Stimulated activated CD8-positive, alpha-beta memory T cell treated with anti-CD3 and anti-CD28 coated beads, Interleukin-12 subunit alpha, Interleukin-12 subunit beta, amount 100 ng/mL, for 4 hours (primary cell): Measurements from ENCODE around the gene MAGI1.
"Not testable (repeated sequence)": the region's sequence is repeated elsewhere in the genome, so short reads cannot be mapped to it uniquely, and the experiment has no call there.

Source experiments
- DNase-seq: peaks from one replicate; pipeline ENCODE4 v3.0.0-alpha.2; 2020; ENCODE audit warnings: low read depth

Gene MAGI1

DNA sequence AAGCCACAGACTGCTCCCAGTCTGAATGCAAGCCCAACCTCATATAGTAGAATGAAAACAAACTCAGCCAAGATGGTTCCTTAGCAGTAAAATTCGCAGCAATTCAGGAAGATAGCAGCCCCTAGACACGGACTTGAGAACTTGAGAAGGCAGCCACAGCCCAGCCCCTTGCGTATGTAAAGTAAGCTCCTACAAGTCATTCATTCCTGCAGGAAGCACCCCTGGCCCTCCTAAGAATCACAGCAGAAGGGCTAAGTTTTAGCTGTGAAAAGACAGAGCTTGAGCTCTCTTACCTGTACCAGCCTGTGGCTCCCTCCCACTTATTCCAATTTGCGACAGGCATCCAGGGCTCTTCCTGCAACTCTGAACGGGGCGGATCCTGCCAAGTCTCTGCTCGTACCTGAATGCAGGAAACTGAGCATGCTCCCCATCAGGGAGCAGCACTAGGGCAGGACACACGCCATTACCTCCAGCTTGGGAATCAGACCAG, 136.4 kb downstream of the MAGI1 start:
- DNase-seq = no peak

DNA sequence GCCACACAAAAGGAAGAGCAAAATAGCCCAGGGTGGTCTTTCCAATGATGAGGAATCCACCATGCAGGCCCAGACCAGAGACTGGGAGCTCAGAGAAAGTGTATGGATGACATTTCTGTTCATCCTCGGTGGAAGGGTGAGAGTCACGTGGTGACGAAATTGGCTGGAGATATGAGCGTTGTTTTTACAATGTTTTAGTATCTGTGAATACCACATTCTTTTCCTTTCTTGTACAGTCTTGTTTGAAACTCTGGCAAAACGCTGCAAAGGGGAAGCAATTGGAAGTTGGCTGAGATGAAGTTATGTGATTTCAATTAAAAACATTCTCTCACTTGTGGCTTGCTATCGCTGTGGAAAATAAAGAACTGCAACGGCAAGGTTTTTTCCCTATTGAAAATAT, 137.5 kb downstream of the MAGI1 start:
- no peak for DNase-seq

DNA sequence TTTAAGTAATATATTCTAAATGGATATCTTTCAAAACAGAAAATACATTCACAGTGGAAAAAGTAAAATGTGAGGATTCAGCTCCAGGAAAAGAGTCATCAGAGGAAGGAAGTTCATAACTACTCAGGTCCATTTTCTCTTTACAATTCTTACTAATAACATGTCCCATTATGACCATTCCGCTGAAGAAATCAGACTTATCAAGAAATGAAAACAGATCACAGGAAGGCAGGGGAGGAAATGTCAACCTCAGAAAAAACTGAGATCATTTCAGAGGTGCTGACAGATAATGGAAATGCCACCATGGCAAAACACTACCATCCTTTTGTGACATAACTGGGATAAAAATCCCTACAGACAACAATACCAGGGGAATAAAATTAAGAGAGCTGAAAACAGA, 139.5 kb downstream of the MAGI1 start:
- no peak for DNase-seq

DNA sequence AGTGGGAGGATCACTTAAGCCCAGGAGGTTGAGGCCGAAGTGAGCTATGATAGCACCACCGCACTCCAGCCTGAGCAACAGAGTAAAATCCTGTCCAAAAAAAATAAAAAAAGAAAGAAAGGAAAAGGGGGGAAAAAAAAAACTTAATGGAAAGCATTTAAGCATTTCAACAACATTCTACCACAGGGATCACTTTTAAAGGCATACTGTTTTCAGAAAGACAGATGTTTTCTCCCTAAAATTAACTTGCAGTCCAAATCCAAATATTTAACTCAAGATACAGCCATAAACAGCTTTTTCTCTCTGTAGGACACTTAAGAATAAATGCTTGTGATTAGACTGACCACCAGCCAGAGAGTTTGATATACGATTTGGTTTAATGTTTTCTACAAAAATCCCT, 141.0 kb downstream of the MAGI1 start:
- no peak for DNase-seq

DNA sequence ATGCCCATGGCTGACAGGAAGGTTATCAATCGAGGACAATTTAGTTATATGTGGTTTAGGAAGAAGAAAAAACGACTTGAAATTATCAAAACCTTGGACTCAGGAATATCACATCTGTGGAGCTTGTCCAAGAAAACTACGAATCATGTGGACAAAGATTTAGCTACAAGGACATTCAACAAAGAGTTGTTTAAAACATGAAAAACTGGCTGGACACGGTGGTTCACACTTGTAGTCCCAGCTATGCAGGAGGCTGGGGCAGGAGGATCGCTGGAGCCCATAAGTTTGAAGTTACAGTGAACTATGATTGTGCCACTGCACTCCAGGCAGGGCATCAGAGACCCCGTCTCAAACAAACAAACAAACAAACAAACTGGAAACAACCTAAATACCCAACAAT, 142.4 kb downstream of the MAGI1 start:
- no peak for DNase-seq

DNA sequence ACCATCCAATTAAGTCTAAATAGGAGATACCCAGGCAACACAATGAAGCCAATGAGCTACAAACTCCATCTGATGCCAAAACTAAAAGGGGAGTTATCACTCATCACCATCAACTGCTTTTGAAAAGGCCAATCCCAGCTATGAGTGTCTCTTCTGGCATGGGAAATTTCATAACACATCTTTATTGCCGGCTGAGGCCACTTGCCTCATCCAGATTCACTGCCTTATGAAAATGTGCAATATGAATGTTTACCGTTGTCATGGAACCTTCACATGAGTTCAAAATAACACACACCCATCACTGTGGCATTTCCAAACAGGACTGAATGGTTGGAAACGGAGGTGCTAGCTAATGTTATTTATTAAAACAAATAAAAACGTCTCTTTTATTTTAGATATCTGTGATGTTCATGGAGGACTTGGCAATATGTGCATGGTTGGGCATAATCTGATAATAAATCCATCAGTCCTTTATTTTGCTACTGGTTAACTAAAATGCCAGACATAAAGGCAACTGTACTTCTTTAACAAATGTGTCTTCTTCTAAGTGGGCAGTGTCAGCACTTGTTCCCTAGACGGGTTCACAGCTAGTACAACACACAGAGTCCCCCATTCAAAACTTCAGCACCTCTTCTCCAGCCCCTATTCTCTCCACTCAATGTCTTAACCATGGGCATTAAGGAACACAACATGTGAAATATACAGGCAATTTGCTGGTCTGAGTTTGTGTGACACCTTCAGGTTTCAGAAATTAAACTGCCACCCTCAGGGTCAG, 143.9 kb downstream of the MAGI1 start:
- no peak for DNase-seq

DNA sequence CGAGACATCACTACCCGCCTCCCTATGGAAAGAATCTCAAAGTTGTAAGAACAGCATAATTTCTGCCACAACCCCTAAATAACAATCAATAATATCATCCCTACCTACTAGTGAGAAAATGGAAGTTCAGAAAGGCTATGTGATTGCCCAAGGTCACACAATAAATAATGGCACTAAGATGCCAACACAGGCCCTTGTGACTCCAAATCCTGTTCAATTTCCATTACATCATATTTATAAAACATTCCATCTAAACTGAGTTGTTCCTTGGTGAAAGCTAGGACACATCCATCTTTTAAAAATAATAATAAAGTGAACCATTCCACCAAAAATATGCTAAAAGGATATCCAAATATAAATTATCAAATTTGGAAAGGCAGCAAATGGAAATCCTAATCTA, 144.6 kb downstream of the MAGI1 start:
- no peak for DNase-seq

DNA sequence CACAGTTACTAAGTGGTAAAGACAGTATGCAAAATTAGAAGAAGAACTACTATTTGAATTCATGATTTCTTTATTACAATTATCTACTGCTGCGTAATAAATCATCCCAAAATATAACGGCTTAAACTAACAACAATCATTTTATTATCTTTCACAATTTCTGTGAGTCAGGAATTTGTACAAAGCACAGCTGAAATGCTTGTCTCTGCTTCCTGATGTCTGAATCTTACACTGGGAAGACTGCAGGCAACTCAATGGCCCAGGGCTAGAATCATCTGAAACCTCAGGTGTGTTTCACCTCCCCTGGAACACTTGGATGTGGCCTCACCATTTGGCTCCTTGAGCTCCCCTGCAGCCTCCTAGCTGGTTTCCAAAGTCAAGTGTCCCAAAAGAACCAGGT, 145.1 kb downstream of the MAGI1 start:
- DNase-seq = no peak

DNA sequence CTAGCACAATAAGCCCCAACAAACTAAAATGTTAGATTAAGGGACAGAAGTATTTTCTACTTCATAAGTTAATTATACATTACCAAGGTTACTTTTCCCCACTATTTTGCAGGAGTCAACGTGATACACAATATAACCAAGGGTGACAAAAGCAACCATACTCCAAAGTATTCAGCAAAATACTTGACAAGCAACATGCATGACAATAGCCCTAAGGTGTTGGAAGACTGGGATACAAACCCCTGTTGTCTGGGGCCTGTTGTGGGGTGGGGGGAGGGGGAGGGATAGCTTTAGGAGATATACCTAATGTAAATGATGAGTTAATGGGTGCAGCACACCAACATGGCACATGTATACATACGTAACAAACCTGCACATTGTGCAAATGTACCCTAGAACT, 147.2 kb downstream of the MAGI1 start:
- DNase-seq = not testable (repeated sequence)

DNA sequence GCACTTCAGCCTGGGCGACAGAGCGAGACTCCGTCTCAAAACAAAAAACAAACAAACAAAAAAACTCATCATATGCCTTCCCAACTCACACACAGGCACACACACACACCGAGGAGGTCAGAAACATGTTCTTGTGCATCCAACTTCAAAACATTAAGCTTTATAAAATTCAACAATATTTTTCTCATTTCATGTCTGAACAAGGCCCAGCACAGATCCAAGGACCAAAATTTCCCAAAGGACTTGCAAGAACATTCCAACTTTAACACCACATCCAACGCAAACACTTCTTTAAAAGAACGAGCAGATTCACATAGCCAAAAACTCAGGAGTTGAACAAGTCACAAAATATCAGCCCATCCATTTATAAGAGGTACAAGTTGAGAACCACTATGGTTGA, 148.4 kb downstream of the MAGI1 start:
- no peak for DNase-seq

DNA sequence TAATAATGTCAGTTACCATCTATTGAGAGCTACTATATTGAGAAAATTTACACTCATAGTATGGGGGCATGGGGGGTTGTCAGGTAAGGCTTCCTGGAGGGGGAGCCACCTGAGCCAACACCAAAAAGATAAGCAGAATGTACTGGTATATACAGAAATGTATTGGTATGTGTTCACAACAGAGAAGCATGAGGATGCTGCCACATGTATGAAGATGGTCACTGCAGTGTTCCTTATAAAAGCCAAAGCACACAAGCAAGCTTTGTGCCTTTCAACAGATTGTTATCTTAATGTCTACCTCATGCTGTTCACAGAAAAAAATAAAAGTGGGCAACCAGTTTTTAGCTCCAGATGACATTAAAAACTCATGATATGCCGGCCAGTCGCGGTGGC, 149.0 kb downstream of the MAGI1 start:
- DNase-seq = no peak

DNA sequence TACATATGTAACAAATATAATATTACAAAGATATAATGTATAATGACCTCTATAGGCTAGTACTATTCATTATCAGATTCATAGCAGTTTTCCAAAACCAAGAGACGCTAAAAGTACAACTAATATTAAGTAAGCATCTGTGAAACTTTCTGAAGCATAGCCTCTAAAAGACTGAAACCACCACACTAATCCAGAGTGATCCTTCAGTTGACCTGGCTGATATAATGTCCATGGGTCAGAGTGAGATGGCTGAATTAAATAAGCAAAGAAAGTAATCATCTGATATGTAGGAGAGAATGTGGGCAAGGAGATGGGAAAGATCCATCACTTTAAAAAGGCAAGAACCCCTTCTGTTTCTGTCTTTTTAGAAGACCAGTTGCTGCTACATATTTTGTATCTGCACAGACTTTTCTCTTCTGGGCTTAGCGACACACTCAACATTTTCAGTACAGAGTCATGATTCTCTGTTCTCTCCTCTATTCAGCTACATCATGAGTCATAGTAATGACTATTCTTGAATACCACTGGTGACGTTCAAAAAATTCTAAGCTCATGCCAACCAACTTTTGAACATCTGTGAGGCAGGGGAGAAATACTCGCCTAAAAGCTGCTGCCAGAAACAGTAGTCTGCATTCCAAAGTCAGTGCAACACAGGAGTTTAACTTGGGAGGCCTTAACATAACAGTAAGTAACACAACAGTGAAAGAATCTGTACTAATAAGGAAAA, 149.6 kb downstream of the MAGI1 start:
- no peak for DNase-seq

DNA sequence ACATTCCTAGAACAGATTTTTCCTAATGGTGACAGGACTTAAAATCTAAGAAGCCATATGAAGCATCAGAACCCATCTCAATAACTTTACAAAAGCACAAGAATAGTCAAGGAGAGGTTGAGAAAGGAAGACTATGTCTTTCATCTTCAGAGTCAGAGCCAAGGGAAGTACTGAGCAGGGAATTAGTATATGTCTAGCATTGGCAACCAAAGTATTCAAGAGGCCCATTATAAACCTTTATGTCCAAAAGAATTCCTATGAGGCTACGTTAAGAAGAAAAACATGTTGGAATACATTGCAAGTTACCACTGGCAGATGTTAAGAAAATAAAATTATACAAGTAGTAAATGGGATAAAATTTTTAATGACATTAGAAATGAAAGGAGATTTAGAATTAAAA, 150.5 kb downstream of the MAGI1 start:
- DNase-seq = no peak

DNA sequence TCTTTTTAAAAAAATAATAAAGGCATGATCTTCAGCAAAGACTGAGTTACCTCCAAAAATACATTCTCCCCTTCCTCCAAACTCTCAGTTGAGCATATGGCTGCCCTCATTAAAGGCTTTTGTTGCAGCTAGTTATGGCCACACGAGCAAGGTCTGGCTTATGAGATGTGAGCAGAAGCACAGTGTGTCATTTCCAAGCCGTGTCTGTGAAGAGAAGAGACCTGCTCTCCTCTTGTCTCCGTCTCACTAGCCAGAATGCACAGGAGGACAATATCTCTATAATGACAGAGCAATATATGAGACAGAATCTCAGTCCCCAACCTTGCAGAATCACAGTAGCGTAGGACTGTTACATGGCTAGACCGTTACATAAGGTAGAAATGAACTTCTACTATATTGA, 152.3 kb downstream of the MAGI1 start:
- DNase-seq = no peak

DNA sequence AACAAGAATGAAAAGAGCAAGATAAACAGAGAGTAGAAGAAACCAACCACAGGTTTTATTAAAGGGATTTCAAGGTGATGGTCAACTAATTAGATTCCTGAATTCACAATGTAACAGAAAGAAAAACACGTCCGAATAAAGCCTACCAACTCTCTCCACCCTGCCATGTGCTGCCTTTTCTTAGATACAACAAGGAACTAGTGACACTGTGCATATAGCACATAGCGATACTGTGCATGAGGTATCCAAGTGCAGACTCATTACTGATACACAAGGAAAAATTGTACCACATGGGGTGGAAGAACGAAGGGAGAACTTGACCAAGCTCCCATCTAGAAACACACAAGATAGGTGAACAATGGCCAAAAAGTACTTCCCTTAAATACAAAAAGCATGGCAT, 154.6 kb downstream of the MAGI1 start:
- no peak for DNase-seq

DNA sequence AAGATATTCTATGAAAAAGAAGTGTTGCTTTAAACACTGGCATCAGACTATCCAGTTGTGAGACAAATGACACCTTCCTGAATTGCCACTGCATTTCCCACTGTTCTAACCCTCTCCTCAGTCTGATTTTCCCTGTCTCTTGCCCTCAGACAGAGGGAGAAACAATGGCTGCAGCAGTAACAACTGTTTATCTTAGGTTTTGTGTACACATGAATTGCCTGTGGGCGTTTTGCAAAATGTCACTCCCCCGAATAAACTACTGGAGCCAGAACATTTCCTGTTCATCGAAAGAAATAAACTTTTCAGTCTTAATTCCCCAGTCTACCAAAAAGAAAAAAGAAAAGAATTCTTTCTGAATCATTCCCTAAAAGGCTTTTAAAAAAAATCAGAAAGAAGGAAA, 155.1 kb downstream of the MAGI1 start:
- DNase-seq = no peak

DNA sequence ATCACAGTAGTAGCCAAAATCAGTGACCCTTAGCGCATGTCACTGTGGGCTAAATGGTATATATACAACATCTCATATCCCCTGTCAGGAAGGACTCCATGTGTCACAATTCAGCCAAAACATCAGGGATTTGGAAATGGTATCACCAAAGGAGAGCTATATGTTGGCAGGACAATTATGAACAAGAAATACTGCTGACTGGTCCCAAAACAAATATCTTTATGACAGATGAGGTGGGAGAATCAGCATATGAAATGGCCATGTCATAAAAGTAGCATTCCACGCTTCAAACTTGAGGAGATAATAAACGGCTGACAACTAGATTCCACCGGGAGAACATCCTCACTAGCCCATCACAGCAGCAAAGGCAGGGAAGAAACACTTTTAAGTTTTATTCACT, 158.4 kb downstream of the MAGI1 start:
- DNase-seq = no peak

DNA sequence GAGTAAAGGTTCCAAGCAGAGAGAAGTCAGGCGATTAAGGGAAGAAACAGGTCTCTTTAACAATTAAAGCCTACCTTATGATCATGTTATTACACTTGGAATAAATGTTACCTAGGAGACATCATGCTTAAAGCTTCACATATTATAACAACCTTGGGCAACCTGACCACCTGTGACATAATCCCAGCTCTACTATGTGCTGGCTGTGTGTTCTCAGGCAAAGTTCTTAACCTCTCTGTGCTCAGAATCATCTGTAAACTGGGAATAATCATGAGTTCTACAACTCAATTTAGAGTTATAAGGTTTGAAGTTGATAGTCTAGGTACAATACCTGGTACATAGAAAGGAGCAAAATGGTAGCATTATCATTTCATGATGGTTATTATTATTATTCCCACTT, 159.3 kb downstream of the MAGI1 start:
- DNase-seq = no peak

DNA sequence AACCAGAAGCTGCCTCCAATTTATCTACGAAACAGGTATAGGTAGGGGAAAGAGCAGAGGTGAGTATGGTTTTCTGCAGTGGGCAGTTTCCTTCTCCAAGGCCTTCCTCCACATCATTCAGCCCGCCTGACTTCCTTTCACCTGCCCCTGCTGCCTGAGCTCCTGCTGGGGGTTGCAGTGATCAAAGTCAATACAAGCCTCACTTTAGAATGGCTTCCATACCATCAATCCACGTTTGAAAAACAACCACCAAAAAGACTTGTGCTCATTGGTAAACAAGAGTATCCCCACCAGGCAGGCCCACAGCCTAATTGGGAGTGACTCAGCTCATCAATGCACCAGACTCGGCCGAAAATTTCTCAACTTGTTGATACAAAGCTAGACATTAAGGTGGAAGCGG, 159.9 kb downstream of the MAGI1 start:
- DNase-seq = no peak

DNA sequence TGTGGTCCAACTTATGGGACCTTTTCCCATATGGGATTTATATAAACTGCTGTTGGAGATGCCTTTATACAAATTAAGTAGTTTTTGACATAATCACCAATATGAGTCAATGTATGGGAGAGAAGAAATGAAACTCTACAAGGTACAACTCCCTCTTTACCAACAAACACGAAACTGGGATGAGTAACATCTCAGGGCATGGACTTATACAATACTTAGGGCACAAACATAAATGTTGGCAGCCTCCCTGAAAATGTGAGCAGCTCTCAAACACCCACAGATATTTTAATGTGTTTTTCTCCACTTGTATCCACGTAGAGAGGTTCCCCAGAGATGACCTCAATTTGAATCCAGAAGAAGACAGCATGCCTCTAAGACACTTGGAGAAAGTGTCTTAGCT, 161.6 kb downstream of the MAGI1 start:
- DNase-seq = no peak

DNA sequence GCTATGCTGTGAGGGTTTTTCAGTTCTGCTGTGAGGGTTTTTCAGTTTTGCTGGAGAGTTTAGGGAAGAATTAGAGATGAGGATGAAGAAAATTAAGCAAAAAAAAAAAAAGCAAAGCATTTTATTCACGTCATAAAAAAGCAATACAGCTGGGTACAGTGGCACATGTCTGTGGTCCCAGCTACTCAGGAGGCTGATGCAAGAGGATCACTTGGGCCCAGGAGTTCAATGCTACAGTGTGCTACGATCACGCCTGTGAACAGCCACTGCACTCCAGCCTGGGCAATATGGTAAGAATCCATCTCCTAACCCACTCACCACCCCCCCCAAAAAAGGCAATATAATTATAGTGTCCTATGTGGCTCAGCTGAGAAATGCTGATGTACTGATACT, 162.7 kb downstream of the MAGI1 start:
- no peak for DNase-seq

DNA sequence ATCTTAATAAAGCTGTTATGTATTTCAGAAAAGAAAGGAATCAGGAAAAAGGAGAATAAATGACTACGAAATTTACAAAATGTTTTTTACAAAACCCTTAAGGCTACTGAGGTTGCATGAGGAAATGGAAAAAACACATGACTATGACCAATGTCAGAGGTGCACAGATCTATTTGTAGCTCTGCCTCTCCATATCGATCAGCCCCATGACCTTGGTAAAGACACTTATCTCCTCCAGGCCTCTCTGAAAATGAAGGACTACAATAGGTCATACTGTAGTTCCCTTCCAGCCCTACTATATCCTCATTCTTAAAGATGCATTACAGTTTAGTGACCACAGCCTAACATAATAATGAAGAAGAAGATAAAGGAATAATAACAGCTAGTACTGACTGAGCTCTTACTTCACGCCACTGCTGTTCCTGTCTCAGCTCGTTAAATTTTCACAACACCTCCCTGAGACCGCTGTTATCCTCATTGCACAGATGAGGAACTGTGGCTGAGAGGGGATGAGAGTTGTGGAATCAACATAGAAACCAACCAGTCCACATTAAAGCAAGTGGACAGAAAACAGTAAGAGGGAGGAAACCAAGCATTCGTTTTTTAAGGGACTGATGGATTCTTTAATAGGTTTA, 163.2 kb downstream of the MAGI1 start:
- DNase-seq = no peak

DNA sequence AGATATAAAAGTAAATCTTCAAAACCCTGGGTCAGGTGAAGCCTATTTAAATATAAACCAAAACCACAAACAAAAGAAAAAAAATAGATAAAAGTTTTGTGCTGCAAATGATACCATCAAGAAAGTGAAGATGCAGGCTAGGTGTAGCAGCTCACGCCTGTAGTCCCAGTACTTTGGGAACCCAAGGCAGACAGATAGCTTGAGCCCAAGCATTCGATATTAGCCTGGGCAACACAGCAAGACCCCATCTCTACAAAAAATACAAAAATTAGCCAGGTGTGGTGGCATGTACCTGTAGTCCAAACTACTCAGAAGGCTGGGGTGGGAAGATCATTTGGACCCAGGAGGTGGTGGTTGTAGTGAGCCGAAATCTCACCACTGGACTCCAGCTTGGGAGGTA, 164.8 kb downstream of the MAGI1 start:
- DNase-seq = no peak
